HT-29 (cell line): ENCODE results near the gene UNC5B. TPM values are rescaled to one million over a fixed set of nuclear protein-coding genes. Genes with fewer than 3 reads are reported as not detected.

ENCODE experiments used
- DNase-seq: peaks from one replicate; pipeline ENCODE4 v3.0.0-alpha.2; 2015; ENCODE audit warnings: low spot score
- total RNA-seq: library from RNA; depleted of rRNA; stranded (reverse); fragments of >200 nt; shearing (Covaris generic); gene quantifications from 2 replicates; pipeline ENCODE4 v1.2.3, GENCODE V29; 2014

UNC5B gene
- total RNA-seq, 1 experiment from 2014 or later = 0.51 TPM

DNA sequence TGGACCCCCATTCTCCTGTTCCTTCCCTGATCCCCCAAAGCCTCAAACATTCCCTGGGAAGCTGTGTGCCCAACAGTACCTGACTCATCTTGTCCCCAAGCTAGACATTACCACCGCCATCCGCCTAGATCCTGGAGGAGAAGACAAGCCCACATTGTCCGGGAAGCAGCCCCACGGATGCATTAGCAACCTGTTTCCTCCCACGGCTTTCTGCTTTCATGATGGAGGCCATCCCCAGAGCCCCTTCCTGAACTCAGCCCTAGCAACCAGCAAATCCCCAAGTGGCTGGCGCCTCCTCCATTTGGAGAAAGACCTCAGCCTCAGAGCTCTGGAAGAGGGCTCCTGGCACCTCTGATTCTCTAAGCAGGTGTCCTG lies 104.4 kb downstream of the UNC5B start:
- DNase-seq = no peak

DNA sequence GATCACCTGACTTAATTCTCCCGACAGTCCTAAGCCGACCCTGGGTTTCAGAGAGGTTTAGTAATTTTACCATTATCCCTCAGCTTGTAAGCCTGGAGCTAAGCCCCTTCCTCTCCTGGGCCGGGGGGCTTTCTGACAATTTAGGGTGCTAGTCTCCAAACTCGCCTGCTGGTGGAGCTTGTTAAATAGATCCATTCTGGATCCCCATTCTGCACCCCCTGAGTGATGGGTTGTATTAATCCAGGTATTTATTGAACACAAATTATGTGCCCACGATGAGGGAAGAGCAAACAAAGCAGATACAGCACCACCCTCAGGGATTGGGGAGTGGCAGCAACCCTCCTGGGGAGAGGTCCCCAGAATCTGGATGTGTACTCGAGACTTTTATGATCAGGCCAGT lies 105.4 kb downstream of the UNC5B start:
- DNase-seq = no peak

DNA sequence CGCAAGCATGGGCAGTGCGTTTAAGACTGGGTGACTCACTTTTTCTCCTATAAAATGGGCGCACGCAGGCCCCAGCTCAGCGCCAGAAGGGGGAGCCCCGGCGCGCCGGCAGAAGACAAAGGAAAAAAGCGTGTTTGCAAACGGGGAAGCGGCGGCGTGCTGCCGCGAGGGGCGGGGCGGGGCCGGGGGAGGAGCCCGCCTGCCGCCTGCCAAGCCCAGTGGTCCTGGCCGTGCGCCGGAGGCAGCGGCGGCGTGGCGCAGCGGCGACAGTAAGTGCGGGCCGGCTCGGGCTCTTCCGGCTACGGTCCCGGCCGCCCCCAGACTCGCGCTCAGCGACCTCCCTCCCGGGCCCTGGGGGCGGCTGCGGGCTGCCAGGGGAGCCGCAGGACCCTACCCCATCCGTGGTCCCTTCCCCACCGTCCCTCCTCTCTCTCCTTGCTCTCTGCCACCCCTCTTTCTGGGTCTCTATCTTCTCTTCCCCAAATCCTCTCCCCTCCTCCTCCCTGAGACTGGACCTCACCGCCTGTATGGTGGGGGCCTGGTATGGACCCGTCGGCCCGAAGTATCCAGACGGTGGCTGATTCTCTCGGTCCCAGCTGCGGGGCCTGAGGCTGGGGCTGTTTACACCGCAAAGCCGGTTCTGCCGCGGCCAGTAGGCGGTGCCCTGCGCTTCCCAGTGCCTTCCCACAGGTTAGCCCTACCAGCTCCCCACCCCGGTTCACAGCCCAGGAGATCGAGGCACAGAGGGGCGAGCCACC lies 106.9 kb downstream of the UNC5B start, which contains the start of gene SLC29A3:
Gene SLC29A3, plus strand, starts transcription at position 218 of the 758 bp plus-strand sequence. Its CDS starts 51 bp downstream, at position 269.
- DNase-seq = peak; percentile 81

DNA sequence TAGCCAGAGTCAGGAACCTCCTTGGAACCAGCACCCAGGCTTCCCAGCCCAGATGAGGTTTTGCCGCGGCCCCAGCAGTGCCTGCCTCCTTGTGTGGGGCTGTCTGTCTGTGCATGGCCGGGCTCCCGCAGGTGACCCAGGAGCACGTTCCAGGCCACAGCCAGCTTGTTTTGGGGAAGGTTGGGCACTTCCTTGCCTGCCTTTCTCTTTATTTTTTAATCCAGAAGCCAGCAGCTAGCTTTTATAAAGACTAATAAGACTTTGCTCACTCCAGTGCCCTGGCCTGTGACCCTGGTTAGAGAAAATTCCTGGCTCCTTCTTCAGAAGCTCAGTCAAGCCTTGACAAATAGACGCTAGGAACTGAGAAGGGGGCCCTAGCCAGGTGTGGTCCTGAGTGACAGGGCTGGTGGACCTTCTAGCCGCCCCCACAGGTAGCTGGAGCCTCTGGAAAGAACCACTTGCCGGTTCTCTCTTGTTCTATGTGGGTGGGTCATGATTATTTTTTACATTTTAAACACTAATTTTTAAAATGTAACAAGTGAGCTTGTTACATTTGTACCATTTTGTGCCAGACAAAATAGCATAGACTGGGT lies 107.5 kb downstream of the UNC5B start:
- no peak for DNase-seq

DNA sequence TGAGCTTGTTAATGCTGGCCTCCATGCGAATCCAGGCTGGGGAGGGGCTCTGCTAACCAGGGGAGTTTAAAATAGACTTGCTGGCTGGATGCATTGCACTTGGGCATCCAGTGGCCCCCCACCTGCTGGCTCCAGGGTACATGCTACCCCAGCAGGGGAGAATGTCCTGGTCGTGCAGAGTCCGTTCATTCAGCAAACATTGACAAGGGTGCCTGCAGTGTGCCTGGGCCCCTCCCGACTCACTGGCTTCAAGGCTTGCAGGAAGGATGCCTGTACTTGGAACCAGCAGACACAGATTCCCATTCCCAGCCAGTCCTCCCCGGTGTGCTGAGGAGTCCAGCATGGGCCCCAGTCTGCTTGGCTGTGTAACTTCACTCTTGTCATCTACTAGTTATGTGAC lies 108.2 kb downstream of the UNC5B start:
- DNase-seq = no peak

DNA sequence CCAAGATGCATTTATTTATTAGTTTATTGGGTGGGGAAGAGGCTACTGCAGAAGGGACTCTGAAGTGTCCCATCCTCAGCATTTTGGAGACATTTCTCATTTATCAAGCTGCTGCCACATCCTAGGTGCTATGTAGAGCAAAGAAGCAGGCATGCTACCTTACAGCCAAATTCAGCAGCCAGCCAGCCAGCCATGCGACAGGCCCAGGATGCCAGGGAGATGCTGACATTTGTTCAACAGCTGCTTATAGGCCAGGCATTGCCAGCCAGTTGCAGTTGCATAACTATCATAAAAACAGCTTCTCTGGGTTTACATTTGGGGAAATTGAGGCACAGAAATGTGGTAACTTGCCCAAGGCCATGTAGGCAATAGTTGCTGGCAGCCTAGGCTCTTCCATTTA lies 109.0 kb downstream of the UNC5B start:
- DNase-seq = no peak

DNA sequence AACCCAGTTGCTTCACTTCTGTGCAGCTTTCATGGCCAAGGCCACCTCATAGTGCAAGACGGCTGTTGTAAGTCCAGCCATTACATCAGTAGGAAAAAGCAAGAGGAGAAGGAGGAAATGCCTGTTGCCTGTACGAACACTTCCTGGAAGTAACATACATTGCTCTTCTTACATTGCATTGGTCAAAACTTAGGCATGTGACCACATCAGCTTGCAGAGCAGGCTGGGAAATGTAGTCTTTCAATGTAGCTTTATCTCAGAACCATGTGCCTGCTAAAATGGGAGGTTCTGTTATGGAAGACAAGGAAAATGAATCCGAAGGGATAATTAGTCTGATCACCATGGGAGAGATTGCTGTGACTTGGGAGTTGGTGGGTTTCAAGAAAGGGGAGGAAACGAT lies 111.0 kb downstream of the UNC5B start:
- DNase-seq = peak; percentile 53

DNA sequence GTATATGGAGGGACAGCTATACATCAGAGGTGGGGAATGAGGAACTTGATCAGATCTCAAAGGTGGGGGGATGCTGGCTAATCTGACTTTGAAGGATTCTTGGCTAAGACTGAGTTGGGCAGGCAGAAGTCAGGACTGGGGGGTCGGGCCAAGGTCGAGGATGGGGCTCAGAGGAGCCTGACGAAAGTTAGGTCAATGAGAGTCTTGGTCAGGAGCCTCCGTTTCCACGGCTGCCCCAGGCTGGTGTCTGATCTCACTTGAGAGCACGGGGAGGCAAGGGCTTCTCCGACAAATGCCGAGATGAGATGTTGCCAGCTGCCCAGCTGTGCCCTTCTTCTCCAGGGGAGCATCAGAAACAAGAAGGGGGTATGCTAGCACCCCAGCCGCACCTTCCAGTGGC lies 112.4 kb downstream of the UNC5B start:
- no peak for DNase-seq

DNA sequence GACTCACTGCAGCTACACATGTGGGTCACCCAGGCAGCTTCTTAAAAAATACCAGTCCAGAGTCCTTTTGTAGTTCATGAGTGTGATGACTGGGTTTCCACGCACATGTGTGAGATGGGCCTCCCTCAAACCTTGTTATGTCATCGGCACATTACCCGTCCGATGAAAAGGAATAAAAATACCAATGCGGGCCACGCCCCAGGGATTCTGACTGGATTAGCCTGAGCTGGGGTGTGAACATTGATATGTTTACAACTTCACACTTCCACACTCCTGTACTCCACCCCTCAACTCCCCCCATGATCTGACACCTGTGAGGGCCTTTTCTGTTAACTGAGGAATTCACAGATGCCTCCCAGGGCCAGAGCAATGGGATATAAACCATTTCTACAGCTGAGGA lies 112.9 kb downstream of the UNC5B start:
- DNase-seq = no peak

DNA sequence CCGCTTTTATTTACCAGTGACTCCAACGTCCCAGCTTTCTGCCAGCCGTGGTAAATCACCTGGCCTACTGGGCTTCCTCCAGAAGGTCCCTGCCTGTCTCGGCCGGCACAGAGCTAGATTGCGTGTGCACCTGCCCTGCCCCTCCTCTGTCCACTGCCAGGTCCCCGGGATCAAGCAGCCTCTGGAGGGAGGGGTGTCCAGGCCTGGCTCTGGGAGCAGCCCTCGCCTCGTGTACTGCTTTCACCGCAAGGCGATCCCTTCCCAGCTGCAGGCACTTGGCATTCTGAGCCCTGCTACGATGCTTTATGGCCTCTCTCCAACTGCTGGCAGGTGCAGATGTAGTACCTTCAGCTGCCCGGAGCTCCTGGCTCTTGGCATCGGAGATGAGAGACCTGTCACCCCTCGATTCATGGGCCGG lies 114.1 kb downstream of the UNC5B start:
- no peak for DNase-seq

DNA sequence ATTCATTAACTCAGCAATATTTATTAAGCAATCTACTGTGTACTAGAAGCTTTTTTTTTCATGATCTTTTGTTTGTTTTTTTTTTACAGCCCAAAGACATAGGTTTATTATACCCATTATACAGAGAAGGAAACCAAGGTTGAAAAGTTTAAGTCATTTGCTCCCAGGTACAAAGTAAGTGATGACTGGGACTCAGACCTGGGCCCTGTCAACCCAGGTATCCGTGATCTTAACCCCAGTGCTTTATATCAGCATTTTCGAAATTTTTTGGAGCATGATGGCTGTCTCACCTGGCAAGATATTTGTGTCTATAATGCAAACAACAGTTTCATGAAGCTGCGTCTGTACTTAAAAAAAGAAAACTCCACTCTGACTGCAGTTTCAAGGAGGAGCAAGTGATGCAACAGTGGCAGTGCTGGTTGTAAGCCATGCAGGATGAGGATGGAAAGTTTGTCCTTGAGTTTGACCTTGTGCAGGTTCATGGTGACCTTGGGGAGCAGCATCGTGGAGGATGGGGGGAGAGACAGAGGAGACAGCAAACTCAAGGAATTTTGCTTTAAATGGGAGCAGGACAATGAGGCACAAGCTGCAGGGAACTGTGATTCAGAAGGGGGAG lies 118.5 kb downstream of the UNC5B start:
- DNase-seq = no peak

DNA sequence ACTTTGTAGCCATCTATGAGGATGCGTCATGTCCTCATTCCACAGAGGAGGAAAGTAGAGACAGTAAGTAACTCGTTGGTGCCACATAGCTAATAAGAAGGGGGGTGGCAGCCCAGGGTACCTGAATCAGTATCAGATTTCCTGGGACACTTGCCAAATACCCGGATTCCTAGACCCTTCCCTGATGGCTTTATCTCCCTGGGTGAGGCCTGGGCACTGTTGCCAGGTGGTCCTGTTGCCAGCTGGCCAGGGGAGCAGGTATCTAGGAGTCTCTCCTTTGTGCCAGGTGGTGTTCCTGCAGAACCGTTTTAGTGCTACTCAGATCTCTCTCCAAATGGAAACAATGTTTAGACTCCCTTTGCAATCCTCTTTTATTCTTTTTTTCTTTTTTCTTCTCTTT lies 119.4 kb downstream of the UNC5B start:
- no peak for DNase-seq

DNA sequence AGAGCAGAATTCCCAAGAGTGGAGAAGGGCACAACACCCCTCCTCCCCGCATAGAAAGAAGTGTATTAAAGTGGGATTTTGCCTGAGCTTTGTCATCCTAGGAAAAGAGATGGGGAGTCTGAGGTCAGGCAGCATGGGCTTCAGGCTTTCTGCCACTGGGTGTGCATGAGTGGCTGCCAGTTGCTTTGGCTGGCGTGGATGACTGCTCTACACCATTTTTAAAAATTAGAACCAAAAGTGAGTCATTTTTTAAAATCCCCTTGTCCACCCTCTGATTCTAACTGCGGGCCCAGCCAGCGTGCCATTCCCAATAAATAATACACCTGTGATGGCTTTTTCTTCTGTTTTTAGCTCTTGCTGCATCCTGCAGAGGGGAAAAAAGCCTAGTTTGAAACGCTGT lies 120.1 kb downstream of the UNC5B start:
- DNase-seq = no peak

DNA sequence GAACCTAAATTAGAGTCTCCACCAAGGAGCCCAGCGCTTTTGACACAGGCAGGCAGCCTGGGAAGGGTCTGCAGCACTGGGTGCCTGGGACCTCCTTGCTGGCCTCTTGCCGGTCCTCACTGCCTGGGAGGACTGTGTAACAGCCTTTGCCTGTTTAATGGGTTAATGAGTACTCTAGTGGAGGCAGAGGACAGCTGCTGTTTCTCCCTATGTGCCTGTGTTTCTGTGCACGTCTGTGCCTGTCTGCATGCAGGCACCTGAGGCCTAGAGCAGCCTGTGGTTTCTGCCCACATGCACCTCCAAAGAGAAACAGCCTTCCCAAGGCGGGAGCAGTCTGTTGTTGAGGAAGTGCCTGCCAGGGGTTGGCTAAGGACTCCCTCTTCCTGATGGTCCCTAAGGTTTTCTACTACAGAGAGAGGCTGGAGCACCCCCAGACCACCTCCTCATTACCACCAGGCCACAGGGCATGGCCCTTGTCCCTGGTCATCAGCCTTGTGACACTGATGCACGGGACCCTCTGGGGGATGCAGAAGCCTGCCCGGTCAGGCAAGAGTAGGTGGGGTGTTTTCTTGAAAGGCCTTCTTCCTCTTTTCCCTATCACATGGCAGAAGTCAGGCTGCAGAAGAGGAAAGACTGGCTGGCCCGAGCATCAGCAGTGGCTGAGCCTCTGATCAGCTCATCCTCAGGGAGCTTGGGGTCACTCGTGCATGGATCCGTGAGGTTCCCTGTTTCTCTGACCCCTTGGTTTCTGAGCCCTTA lies 120.9 kb downstream of the UNC5B start:
- no peak for DNase-seq

DNA sequence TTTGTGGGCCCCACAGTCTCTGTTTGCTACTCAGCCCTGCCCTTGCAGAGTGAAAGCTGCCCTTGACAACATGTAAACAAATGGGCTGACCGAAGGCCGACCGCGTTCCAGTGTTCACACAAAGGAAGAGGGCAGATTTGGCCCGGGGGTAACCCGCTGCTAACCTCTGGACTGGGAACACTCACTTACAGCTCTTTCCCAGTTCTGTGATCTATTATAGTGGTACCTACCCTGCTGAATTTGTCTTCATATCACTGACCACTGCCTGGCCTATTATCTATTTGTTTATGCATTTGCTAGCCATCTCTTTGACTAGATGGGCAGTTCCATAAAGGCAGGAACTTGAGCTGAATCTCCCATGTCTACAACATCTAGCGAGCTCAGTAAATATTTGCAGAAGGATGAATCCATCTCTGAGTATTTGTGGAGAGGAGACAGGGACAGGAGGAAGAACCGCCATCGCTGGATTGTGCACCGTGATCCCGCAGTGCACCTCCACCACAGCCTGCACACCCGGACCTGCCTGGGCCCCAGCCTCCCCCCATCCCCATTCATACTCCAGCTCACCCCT lies 121.9 kb downstream of the UNC5B start:
- no peak for DNase-seq

DNA sequence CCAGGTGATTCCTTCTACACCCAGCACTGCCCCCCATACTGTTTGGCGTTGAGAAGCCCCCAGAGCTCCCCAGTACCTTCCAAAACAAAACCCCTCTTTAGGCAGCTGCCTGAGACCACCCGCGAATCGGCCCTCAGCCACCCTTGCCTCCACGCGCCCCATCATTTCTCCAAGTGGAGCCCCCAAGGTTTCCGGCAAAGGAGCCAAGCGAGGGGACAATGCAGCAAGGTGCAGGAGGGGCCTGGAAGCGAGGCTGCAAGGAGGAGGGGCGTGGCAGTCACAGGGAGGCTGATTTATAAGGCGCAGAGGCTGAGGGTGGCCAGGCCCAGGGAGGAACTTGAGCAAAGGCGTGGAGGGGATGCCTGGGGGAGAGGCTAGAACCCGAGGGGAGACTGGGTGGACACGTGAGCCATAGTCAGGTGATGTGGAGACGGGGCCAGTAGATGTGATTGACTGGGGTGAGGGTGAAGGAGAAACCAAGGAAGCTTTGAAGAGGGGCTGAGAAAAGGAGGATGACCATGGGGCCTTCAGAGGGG lies 122.9 kb downstream of the UNC5B start:
- DNase-seq = no peak

DNA sequence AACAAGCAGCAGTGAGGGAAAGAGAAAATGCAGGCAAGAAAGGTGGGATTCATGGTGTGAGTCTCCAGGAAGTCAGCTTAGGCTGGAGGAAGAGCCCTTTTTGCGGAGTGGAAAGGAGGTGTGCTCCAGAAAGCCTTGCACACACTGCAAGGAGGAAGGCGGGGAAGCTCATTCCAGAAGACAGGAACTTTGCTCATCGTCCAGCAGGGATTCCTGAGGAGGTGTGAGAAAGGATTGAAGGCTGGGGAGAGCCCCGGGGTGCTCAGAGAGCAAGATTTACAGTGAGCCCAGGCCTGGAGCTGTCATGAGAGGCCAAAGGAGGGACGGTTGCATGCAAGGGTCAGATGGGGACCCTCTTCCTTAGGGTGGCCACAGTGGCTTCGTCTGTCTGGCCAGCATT lies 124.3 kb downstream of the UNC5B start:
- no peak for DNase-seq

DNA sequence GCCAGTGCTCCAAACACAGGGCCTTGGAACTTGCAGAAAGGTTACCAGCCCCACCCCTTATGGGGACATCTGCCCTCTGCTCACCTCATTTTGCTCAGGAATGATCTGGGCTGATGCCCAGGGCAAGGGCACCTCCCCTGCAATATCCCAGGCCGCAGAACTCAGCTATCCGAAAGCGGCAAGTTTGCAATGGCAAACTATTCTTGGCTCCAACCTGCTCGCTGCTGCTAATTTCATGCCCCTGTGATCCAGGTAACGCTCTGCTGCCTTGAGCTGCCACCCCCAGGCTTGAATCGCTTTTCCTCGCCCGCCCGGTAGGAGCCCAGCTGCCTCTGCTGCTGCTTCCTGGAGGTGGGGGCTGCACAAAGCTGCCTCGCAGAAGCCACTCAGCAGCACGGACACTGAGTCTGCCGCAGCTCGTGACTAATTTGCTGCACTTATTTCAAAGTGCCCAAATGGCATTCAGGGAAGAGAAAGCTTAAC lies 124.9 kb downstream of the UNC5B start:
- no peak for DNase-seq

DNA sequence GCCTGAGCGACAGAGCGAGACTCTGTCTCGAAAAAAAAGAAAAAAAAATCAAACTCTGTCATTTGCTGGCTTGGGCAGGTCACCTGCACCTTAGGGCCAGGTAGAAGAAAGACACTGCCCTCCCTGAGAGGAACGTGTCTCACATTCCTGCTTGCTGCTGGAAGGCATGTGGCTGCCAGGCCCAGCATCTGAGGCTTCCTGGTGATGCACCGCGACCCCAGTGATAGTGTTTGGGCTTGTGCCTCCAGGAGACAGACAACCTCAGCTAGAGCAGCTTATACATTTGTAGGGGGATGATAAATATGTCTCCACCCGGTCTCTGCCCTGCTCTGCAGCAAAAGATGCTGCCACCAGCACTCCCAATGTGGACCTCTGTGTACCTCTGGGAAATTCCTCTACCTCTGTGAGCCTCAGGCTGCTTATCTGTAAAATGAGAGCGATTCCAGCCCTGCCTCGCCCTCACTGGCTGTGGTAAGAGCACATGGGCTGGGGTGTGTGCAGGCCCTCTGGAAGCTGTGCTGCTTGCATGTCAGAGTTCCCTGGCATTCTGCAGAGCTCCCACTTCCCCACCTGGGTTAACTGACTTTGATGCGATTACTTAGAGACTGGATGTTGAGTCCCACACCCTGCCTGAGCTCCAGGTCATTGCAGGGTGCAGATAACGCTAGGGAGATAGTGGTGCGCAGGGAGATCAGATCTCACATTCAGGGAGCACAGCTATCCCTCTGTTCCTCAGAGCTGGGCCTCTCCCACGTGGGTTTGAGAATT lies 126.5 kb downstream of the UNC5B start:
- DNase-seq = peak; percentile 31

DNA sequence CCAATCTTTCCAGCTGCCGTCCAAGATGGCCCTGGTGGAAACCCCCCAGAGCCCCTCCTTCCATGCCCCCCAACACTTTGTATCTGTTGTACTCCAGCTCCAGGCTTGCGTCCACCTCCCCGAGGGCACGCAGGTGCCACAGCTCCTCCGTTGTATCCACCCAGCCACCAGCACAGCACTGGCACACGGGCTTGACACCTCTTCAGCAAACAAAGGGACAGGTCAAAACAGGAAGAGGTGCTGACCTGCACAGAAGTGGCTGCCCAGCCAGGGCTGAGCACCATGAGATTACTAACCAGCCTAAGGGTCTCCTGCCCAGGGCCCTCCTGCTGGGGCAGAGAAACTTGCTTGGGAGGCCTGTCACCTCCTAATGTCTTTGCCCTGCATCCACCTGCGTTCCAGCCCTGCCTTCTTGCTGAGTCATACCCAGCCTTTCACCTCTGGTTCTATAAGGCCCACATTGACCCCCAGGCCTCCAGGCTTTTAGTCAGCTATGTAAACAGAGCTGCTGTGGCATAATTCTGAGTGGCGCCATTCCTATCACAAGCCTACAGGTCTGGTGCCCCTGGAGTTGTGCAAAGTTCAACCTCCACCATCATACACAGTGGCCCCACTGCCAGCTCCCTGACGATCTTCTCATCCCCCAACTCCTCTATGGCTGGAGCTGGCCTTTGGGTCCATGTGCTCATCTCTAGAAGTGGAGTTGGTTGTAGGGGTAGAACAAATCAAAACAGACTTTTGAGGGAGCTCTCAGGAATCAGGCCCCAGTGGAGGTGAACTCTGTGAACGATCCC lies 127.6 kb downstream of the UNC5B start:
- DNase-seq = peak; percentile 89
